ENCODE data around the gene AEBP1. TPM values are rescaled to one million over a fixed set of nuclear protein-coding genes. Genes with fewer than 3 reads are reported as not detected.

The AEBP1 gene
- total and polyA plus RNA-seq, 4 experiments from 2014 or later: 0.20 to 7.8 (median 5.0) TPM

- DNase-seq: no peak
- intact Hi-C loops (cut with micrococcal nuclease): no loop called here
- CTCF ChIA-PET (ENCODE audit: partially characterized antibody): no interaction called here
- no peak overlapping the region for H3K4me3 ChIP-seq (ENCODE audit: low read length in 2 of 2)
- no peaks in the 10 kb centered on the region for H3K36me3 Mint-ChIP-seq
- H3K27ac ChIP-seq (ENCODE audit: low read depth, low read length): no peak overlapping the region
- POLR2A ChIA-PET (ENCODE audit: partially characterized antibody): no interaction called here
- H3K27me3 ChIP-seq (ENCODE audit: insufficient read depth, low read length): no peaks in the 10 kb centered on the region
- no peaks in the 10 kb centered on the region for H3K36me3 ChIP-seq (ENCODE audit: insufficient read depth, low read length)
- no peaks in the 10 kb centered on the region for H3K9me3 Mint-ChIP-seq
- H3K4me3 Mint-ChIP-seq: peak overlapping the region in 1 of 8 donors; percentile 11
- peaks cover 8% of the 10 kb centered on the region for H3K4me1 ChIP-seq (ENCODE audit: insufficient read depth, low read length)
- H3K27me3 Mint-ChIP-seq: peaks cover 0 to 2% of the 10 kb centered on the region in 2 donors
- peaks cover 1 to 14% (median 5%) of the 10 kb centered on the region in 4 donors for H3K4me1 Mint-ChIP-seq
- no peak overlapping the region for H3K27ac Mint-ChIP-seq
- no peaks in the 10 kb centered on the region for H3K9me3 ChIP-seq (ENCODE audit: control insufficient read depth in 1 of 2, low read length in 2 of 2)
Observed at GRCh38 chr7:44148166-44148565, 44.0 kb downstream of the AEBP1 start.

- H3K27ac Mint-ChIP-seq: peak overlapping the region in 2 of 7 donors; percentile 30 to 48
- intact Hi-C loops (cut with micrococcal nuclease): no loop called here
Observed at GRCh38 chr7:44148961-44149536, 44.9 kb downstream of the AEBP1 start.

GRCh38 chr7:44149571-44150465 lies 45.7 kb downstream of the AEBP1 start:
- POLR2A ChIA-PET (ENCODE audit: partially characterized antibody): no interaction called here
- Mint-ChIP-seq H3K36me3 (no peaks in the 10 kb centered on the region), H3K4me3 (no peak overlapping the region), H3K27ac (no peak overlapping the region), H3K9me3 (no peaks in the 10 kb centered on the region), H3K4me1 (peaks cover 1 to 14% (median 5%) of the 10 kb centered on the region in 4 donors), H3K27me3 (peaks cover 0 to 2% of the 10 kb centered on the region in 2 donors)
- Histone ChIP-seq H3K27ac (ENCODE audit: low read depth, low read length) (no peak overlapping the region), H3K36me3 (ENCODE audit: insufficient read depth, low read length) (no peaks in the 10 kb centered on the region), H3K4me3 (ENCODE audit: low read length in 2 of 2) (no peak overlapping the region), H3K27me3 (ENCODE audit: insufficient read depth, low read length) (no peaks in the 10 kb centered on the region), H3K4me1 (ENCODE audit: insufficient read depth, low read length) (peaks cover 8% of the 10 kb centered on the region), H3K9me3 (ENCODE audit: control insufficient read depth in 1 of 2, low read length in 2 of 2) (no peaks in the 10 kb centered on the region)
- CTCF ChIA-PET (ENCODE audit: partially characterized antibody): no interaction called here
- intact Hi-C loops (cut with micrococcal nuclease): no loop called here
- DNase-seq: no peak

More at GRCh38 chr7:44148961-44149536, 44.9 kb downstream of the AEBP1 start:
- no peak overlapping the region for H3K27ac ChIP-seq (ENCODE audit: low read depth, low read length)
- no peak overlapping the region for H3K4me3 ChIP-seq (ENCODE audit: low read length in 2 of 2)
- H3K4me1 ChIP-seq (ENCODE audit: insufficient read depth, low read length): peaks cover 8% of the 10 kb centered on the region
- no peak for DNase-seq
- peaks cover 1 to 14% (median 5%) of the 10 kb centered on the region in 4 donors for H3K4me1 Mint-ChIP-seq
- H3K36me3 Mint-ChIP-seq: no peaks in the 10 kb centered on the region
- H3K27me3 Mint-ChIP-seq: peaks cover 0 to 2% of the 10 kb centered on the region in 2 donors
- H3K9me3 Mint-ChIP-seq: no peaks in the 10 kb centered on the region
- no peak overlapping the region for H3K4me3 Mint-ChIP-seq
- ChIA-PET CTCF (ENCODE audit: partially characterized antibody) (no interaction called here), POLR2A (ENCODE audit: partially characterized antibody) (no interaction called here)
- no peaks in the 10 kb centered on the region for H3K27me3 ChIP-seq (ENCODE audit: insufficient read depth, low read length)
- no peaks in the 10 kb centered on the region for H3K36me3 ChIP-seq (ENCODE audit: insufficient read depth, low read length)
- no peaks in the 10 kb centered on the region for H3K9me3 ChIP-seq (ENCODE audit: control insufficient read depth in 1 of 2, low read length in 2 of 2)

- Histone ChIP-seq H3K36me3 (ENCODE audit: insufficient read depth, low read length) (no peaks in the 10 kb centered on the region), H3K4me1 (ENCODE audit: insufficient read depth, low read length) (peaks cover 8% of the 10 kb centered on the region), H3K9me3 (ENCODE audit: control insufficient read depth in 1 of 2, low read length in 2 of 2) (no peaks in the 10 kb centered on the region), H3K27me3 (ENCODE audit: insufficient read depth, low read length) (no peaks in the 10 kb centered on the region), H3K27ac (ENCODE audit: low read depth, low read length) (no peak overlapping the region), H3K4me3 (ENCODE audit: low read length in 2 of 2) (no peak overlapping the region)
- no peak for DNase-seq
- Mint-ChIP-seq H3K4me3 (no peak overlapping the region), H3K27me3 (peaks cover 0 to 2% of the 10 kb centered on the region in 2 donors), H3K27ac (no peak overlapping the region), H3K9me3 (no peaks in the 10 kb centered on the region), H3K4me1 (peaks cover under 1 to 11% (median 1%) of the 10 kb centered on the region in 4 donors), H3K36me3 (no peaks in the 10 kb centered on the region)
- intact Hi-C loops (cut with micrococcal nuclease): no loop called here
- CTCF ChIA-PET (ENCODE audit: partially characterized antibody): no interaction called here
- POLR2A ChIA-PET (ENCODE audit: partially characterized antibody): no interaction called here
Observed at GRCh38 chr7:44150466-44150832, 46.3 kb downstream of the AEBP1 start.

GRCh38 chr7:44150966-44151941 lies 47.1 kb downstream of the AEBP1 start:
- Histone ChIP-seq H3K4me3 (ENCODE audit: low read length in 2 of 2) (no peak overlapping the region), H3K27ac (ENCODE audit: low read depth, low read length) (no peak overlapping the region), H3K27me3 (ENCODE audit: insufficient read depth, low read length) (no peaks in the 10 kb centered on the region), H3K9me3 (ENCODE audit: control insufficient read depth in 1 of 2, low read length in 2 of 2) (no peaks in the 10 kb centered on the region), H3K36me3 (ENCODE audit: insufficient read depth, low read length) (no peaks in the 10 kb centered on the region), H3K4me1 (ENCODE audit: insufficient read depth, low read length) (peaks cover 8% of the 10 kb centered on the region)
- CTCF ChIA-PET (ENCODE audit: partially characterized antibody): no interaction called here
- Mint-ChIP-seq H3K4me1 (peaks cover 0 to 6% (median 0%) of the 10 kb centered on the region in 4 donors), H3K9me3 (no peaks in the 10 kb centered on the region), H3K27ac (no peak overlapping the region), H3K27me3 (peaks cover 0 to 2% of the 10 kb centered on the region in 2 donors), H3K36me3 (no peaks in the 10 kb centered on the region), H3K4me3 (no peak overlapping the region)
- POLR2A ChIA-PET (ENCODE audit: partially characterized antibody): no interaction called here
- intact Hi-C loops (cut with micrococcal nuclease): no loop called here
- DNase-seq: no peak

- Histone ChIP-seq H3K4me3 (ENCODE audit: low read length in 2 of 2) (no peak overlapping the region), H3K9me3 (ENCODE audit: control insufficient read depth in 1 of 2, low read length in 2 of 2) (no peaks in the 10 kb centered on the region), H3K36me3 (ENCODE audit: insufficient read depth, low read length) (no peaks in the 10 kb centered on the region), H3K4me1 (ENCODE audit: insufficient read depth, low read length) (peaks cover 1% of the 10 kb centered on the region), H3K27ac (ENCODE audit: low read depth, low read length) (no peak overlapping the region), H3K27me3 (ENCODE audit: insufficient read depth, low read length) (no peaks in the 10 kb centered on the region)
- Mint-ChIP-seq H3K27me3 (peaks cover 0 to 2% of the 10 kb centered on the region in 2 donors), H3K4me3 (peak overlapping the region in 1 of 8 donors; percentile 48), H3K9me3 (no peaks in the 10 kb centered on the region), H3K36me3 (no peaks in the 10 kb centered on the region), H3K27ac (no peak overlapping the region), H3K4me1 (no peaks in the 10 kb centered on the region)
- intact Hi-C loops (cut with micrococcal nuclease): no loop called here
- no peak for DNase-seq
- POLR2A ChIA-PET (ENCODE audit: partially characterized antibody): no interaction called here
- CTCF ChIA-PET (ENCODE audit: partially characterized antibody): interaction anchor here (0.7 kb wide), 1 partner anchor 153 kb away, joined by 3 read pairs; no protein-coding TSS in a partner anchor
Observed at GRCh38 chr7:44151956-44152355, 47.8 kb downstream of the AEBP1 start.
